Activated gamma-delta T cell (primary cell): Measurements from ENCODE around the gene VPS39.

ENCODE experiments used
- DNase-seq: peaks from one replicate; lab custom pipeline; 2025; lab: John Stamatoyannopoulos, UW

The VPS39 gene

GRCh38 chr15:42145546-42146455 is 62.3 kb downstream of the VPS39 start:
- DNase-seq: no peak

- no peak for DNase-seq
These were observed 63.2 kb downstream of the VPS39 start for GRCh38 chr15:42144841-42145375.

DNA sequence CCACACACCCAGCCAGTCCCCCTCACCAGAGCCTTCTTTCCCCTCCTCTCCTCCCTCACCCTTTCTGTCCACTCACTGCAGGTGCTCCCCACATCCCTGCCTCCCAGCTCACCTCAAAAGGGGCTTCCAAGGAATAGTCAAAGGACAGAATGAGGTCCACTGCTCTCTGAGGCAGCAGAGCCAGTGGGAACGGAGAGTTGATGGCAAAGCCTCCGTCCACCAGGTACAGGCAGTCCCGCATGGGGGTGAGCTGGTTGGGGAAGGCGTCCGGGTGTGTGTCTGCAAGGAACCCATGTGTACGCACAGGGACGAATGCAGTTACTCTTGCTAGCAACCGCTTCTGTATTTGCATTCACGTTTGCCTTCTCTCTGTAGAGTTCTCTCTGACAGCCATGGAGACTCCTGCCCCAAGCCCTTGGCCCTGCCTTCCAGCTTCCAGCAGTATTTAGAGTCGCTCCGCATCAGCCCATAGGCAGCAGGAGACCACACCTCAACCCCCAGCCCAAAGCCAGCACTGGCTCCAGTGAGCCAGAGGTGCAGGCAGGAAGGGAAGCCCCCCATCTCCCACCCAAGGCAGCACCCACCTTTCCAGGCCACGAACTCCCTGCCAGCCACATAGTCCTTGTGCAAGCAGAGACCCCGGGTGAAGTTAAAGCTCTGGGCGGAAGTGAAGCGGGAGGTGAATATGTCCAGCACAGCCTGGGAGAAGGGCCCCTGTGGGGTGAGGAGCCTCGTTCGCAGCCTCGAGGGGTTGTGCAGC is 64.1 kb downstream of the VPS39 start:
- DNase-seq: no peak

- DNase-seq: no peak
These were observed 64.7 kb downstream of the VPS39 start for GRCh38 chr15:42143356-42143755.

GRCh38 chr15:42141795-42142667 is 66.1 kb downstream of the VPS39 start:
- DNase-seq: no peak

- no peak for DNase-seq
These were observed 66.9 kb downstream of the VPS39 start for GRCh38 chr15:42141246-42141645.

DNA sequence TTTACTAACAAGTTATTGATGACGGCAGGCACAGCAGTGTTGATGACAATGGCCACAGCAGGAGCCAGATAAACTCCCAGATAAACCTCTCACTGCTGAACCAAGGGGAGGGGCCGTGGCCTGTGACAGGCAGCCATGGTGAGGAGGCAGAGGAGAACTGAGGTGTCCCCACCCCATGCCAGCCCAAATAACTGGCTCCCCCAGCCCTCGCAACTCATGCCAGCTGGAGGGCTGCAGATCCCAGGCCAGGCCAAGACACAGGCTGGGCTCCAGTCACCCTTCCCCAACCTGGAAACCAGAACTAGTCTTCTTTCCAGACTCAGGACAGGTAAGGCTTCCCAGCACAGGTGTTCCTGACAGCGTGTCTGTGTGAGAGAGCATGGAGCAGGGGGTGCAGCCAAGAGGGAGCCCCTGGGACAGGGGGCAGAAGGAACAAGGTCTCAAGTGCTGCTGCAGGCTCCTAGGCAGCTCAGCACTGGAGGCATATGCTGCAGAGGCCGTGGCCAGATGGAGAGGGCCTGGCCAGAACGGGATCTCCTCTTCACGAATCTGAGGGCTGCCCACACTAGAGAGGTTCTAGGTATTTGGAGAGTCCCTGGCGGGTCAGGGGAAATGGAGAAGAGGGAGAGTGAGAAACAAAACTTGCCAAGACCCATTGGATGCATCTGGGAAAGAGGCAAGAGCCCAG is 67.6 kb downstream of the VPS39 start:
- no peak for DNase-seq

GRCh38 chr15:42139596-42139995 is 68.5 kb downstream of the VPS39 start:
- no peak for DNase-seq

DNA sequence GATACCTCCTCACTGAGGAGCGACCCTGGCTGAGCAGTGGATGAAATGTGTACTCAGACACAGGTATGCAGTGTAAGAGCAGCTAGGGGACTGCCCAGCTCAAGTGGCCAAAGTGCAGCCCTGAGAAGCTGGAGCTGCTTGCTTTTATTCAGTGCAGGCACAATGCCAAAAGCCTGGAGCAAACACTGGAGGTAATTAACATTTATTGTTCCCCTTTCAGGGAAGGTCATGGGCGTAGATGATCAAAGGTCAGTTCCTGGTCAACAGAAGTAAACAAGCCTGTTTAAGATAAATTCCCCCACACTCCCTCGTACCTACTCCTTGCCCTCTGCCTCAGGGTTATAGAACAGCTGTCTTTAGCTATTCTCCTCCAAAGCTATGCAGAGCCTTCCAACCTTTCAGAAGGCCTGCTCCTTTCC is 69.1 kb downstream of the VPS39 start:
- no peak for DNase-seq

GRCh38 chr15:42138411-42138810 is 69.7 kb downstream of the VPS39 start:
- no peak for DNase-seq

GRCh38 chr15:42137461-42138261 is 70.4 kb downstream of the VPS39 start:
- DNase-seq: no peak

DNA sequence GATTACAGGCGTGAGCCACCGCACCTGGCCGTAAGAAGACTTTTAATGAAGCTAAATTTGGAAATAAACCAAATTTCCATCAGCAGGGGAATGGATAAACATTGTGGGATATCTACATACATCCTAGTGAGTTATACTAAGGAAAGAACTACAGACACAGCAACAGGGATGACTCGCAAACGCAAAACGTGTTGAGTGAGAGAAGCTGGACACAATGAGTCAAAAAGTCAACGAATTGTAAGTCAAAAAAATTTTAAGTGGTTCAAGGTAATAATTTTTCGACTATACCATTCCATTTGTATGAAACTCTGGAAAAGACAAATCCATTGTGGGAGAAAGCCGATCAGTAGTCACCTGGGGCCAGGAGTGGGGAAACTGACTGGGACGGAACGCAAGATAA is 71.6 kb downstream of the VPS39 start:
- DNase-seq: no peak

DNA sequence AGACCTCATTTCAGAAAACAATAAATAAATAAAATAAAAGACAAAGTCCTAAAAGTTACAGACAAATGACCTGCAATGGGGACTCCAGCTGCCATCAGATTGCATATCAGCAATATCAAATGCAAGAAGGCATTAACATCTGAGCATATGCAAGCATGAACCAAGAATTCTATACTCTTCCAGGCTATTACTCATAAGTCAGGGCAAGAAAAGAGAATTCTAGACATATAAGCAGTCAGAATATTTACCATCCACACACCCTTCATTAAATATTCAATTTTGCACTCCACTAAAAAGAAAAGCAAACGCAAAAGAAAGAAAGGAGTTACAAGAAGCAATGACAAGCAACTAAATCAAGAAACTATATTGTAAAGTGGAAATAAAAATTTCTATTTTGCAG is 72.8 kb downstream of the VPS39 start:
- no peak for DNase-seq

- DNase-seq: no peak
These were observed 73.4 kb downstream of the VPS39 start for GRCh38 chr15:42134617-42135245.

- no peak for DNase-seq
These were observed 74.1 kb downstream of the VPS39 start for GRCh38 chr15:42133886-42134502.

GRCh38 chr15:42133356-42133755 is 74.7 kb downstream of the VPS39 start:
- DNase-seq: no peak

DNA sequence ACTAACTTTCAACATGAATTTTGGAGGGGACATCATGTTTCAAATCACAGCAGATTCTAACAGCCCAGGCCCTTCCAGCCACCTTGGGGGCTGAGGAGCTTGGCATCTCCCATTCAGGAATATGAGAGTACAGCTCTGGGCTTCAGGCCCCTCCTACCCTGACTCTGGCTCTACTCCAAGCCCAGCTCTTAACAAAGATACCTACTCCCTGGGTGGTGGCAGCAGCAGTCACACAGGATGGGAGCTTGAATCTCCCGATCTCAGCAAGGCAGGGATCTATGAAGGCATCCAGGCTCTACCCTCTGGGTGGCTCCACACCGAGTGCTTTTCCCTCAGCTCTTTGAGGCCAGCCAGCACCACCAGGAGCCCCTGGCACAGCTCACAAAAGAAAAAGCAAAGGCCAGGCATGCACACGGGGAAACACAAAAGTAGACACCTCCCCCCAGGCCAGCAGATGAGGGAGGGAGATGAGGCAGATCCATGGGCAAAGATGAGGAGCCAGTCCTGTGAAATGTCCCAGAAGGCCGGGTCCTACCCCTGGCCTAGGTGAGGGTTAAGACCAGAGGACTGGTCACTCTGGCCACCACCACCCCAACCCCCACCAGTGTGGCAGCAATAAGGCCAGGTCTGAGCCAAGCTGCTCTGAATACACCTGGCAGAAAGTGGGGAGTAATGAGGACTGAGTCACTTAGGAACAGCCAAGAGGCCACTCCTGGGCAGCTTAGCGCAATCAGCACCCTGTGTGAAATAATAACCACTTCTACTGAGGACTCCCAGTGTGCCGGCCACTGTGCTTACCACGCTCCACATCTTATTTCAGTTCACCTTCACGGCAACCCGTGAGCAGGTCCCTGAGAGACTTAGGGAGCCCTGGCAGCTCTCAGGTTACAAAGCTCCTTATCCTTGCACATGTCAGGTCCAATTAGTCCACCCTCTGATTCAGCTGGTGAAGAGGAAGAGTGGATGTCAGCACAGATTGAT is 76.0 kb downstream of the VPS39 start:
- no peak for DNase-seq

GRCh38 chr15:42131006-42131405 is 77.1 kb downstream of the VPS39 start:
- no peak for DNase-seq
